Lower leg skin (tissue), 4 donors: ENCODE results near the gene DGCR2. TPM values are rescaled to one million over a fixed set of nuclear protein-coding genes. Genes with fewer than 3 reads are reported as not detected.
"Not testable (repeated sequence)": the region's sequence is repeated elsewhere in the genome, so short reads cannot be mapped to it uniquely, and the experiment has no call there.

Source experiments
- DNase-seq, 2 donors: peaks; one replicate each; pipeline ENCODE4 v3.0.0-alpha.2; 2019; ENCODE audit warnings: low spot score in 2 of 2
- H3K4me3 ChIP-seq: fragments of 200-600 bp; sonication (generic); 2 replicates; pipeline ENCODE4 v1.5.1; 2017; ENCODE audit warnings: mild to moderate bottlenecking, low read depth; ENCODE audit not compliant: poor library complexity, severe bottlenecking
- CTCF ChIP-seq, 3 donors: fragments of 450-650 bp; IDR thresholded peaks; one replicate each; pipeline ENCODE4 v1.5.1; 2016; ENCODE audit warnings: antibody characterized with exemption in 3 of 3, mild to moderate bottlenecking in 3 of 3, moderate library complexity in 2 of 3
- POLR2A ChIP-seq, 2 donors: fragments of 450-650 bp; IDR thresholded peaks; one replicate each; pipeline ENCODE4 v1.6.1; 2016 to 2017; ENCODE audit warnings: antibody characterized with exemption in 2 of 2, mild to moderate bottlenecking in 1 of 2, moderate library complexity in 1 of 2
- WGBS, 2 donors: methylation state at CpG; one replicate each; pipeline ENCODE4 v1.1.5; 2018; 5-methylcytosine and 5-hydroxymethylcytosine counted together
- intact Hi-C: fragments of 100-400 bp; cut with DNase I; formaldehyde crosslinking; loops from one replicate; pipeline ENCODE4 v1.15.0; 2023; ENCODE audit warnings: low total_unique reads
- total RNA-seq, 4 donors: library from RNA; depleted of rRNA; stranded (reverse); fragments of >200 nt; gene quantifications; one replicate each; pipeline ENCODE4 v1.1.0, GENCODE V29; 2016

Gene DGCR2
- total RNA-seq, 4 donors from 2014 or later, result 88.7 to 142 (median 141) TPM

- intact Hi-C loops, result no loop called here
- WGBS, 2 donors, result 72 to 77% methylated on average over 10 of the region's 10 CpGs
- H3K4me3 ChIP-seq, result no peak overlapping the region
- no peak for TF ChIP-seq CTCF (IDR thresholded peaks at IDR 0.05)
- TF ChIP-seq POLR2A (IDR thresholded peaks at IDR 0.05), result no peak
- no peak for DNase-seq
Measured at GRCh38 chr22:19051381-19052072, 70.7 kb downstream of the DGCR2 start.

- WGBS, 2 donors, result 87 to 94% methylated on average over 4 of the region's 4 CpGs
- H3K4me3 ChIP-seq, intact Hi-C loops, DNase-seq: not testable (repeated sequence)
Measured at GRCh38 chr22:19050847-19051246, 71.4 kb downstream of the DGCR2 start.

GRCh38 chr22:19050117-19050516 lies 72.1 kb downstream of the DGCR2 start:
- TF ChIP-seq CTCF (IDR thresholded peaks at IDR 0.05) (no peak), POLR2A (IDR thresholded peaks at IDR 0.05) (no peak)
- WGBS, 2 donors, result 91 to 100% methylated on average over 3 of the region's 3 CpGs
- H3K4me3 ChIP-seq, result no peak overlapping the region
- intact Hi-C loops, result no loop called here
- DNase-seq, result no peak

- 88 to 92% methylated on average over 5 of the region's 5 CpGs for WGBS, 2 donors
- intact Hi-C loops, result no loop called here
- no peak for DNase-seq
- no peak for TF ChIP-seq POLR2A (IDR thresholded peaks at IDR 0.05)
- H3K4me3 ChIP-seq, result no peak overlapping the region
Measured at GRCh38 chr22:19048531-19048930, 73.7 kb downstream of the DGCR2 start.

- no peak overlapping the region for H3K4me3 ChIP-seq
- intact Hi-C loops, result no loop called here
- 92 to 95% methylated on average over 11 of the region's 11 CpGs for WGBS, 2 donors
- DNase-seq, result no peak
- TF ChIP-seq POLR2A (IDR thresholded peaks at IDR 0.05), result no peak
- no peak for TF ChIP-seq CTCF (IDR thresholded peaks at IDR 0.05)
Measured at GRCh38 chr22:19047993-19048392, 74.2 kb downstream of the DGCR2 start.

- WGBS, 2 donors, result 96 to 98% methylated on average over 5 of the region's 5 CpGs
- TF ChIP-seq CTCF (IDR thresholded peaks at IDR 0.05) (no peak), POLR2A (IDR thresholded peaks at IDR 0.05) (no peak)
- intact Hi-C loops, result no loop called here
- no peak overlapping the region for H3K4me3 ChIP-seq
- DNase-seq, result no peak
Measured at GRCh38 chr22:19046719-19047609, 75.2 kb downstream of the DGCR2 start.
